Astrocyte of the spinal cord (primary cell): ENCODE measurements around the gene TCFL5.
"Not testable (repeated sequence)": the region's sequence is repeated elsewhere in the genome, so short reads cannot be mapped to it uniquely, and the experiment has no call there.

ENCODE experiments used
- DNase-seq: peaks from one replicate; pipeline ENCODE4 v3.0.0; 2011; ENCODE audit warnings: low read depth, low spot score
- H3K4me3 ChIP-seq: 2 replicates; pipeline ENCODE4 v1.5.1; 2011; ENCODE audit warnings: low read depth, mild to moderate bottlenecking, low read length, moderate library complexity
- CTCF ChIP-seq: IDR thresholded peaks from 2 replicates; pipeline ENCODE4 v1.5.1; 2012; ENCODE audit warnings: low read depth, mild to moderate bottlenecking, low read length, inconsistent platforms
- in situ Hi-C: cut with HindIII; loops from 2 replicates; pipeline ENCODE4 v1.10.0; 2017; ENCODE audit warnings: low sequenced_read_pairs

TCFL5 gene

DNA sequence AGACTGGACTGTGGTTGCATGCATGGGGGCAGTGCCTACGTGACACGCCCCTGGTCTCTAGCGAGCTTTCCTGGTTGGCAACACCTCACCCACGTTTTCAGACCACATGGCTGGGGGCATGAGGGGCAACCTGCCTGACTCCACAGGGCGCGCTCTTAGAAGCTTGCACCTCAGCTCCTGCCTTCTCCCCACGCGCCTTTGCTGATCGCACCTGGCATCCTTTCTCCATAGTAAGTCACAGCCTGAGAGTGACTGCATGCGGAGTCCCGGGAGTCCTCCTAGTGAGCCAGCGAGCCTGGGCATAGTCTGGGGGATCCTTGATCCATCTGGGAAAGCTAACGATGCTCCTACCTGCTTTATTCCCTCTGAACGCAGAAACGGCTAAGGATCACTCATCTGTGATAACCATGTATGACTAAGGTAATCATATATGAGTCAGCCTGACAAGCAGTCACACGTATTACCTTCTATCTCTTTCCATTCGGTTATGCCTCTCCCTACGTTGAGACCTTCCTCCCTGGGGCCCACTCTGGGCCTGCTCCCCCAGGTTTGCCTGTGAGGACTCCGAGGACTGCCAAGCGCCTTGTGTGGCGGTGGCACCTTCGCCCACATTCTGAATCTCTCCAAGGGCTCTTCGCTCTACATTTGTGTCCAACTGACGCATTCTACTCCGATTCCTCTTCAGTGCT lies 4.5 kb downstream of the TCFL5 start:
- no peak overlapping the region for H3K4me3 ChIP-seq
- in situ Hi-C loops, result no loop called here
- TF ChIP-seq CTCF, result no peak
- no peak for DNase-seq

DNA sequence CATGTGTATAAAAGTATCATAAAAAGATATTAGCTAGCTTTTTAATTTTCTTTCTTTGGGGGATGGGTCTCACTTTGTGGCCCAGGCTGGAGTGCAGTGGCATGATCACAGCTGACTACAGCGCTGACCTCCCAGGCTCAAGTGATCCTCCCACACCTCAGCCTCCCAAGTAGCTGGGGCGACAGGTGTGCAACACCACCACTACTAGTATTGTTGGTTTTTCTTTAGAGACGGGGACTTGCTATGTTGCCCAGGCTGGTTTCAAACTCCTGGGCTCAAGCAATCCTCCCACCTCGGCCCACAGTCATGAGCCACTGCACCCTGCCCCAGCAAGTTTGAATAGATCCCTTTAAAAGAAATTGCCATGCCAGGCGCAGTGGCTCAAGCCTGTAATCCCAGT lies 6.5 kb downstream of the TCFL5 start:
- in situ Hi-C loops, result no loop called here
- DNase-seq, result no peak
- no peak overlapping the region for H3K4me3 ChIP-seq
- no peak for TF ChIP-seq CTCF

GRCh38 chr20:62854121-62854520 lies 7.5 kb downstream of the TCFL5 start:
- in situ Hi-C loops, result no loop called here
- no peak for DNase-seq
- no peak overlapping the region for H3K4me3 ChIP-seq
- no peak for TF ChIP-seq CTCF

GRCh38 chr20:62853304-62853703 lies 8.3 kb downstream of the TCFL5 start:
- DNase-seq, in situ Hi-C loops, H3K4me3 ChIP-seq: not testable (repeated sequence)

DNA sequence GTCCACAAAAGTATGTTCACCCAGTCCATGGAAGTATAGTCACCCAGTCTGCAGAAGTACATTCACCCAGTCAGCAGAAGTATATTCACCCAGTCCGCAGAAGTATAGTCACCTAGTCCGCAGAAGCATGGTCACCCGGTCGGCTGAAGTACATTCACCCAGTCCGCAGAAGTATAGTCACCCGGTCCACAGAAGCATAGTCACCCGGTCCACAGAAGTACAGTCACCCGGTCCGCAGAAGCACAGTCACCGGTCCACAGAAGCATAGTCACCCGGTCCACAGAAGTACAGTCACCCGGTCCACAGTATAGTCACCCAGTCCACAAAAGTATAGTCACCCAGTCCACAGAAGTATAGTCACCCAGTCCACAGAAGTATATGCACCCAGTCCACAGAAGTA lies 8.8 kb downstream of the TCFL5 start:
- in situ Hi-C loops, result no loop called here
- DNase-seq, result no peak
- H3K4me3 ChIP-seq, result no peak overlapping the region
- no peak for TF ChIP-seq CTCF

- in situ Hi-C loops, result no loop called here
- no peak for TF ChIP-seq CTCF
- DNase-seq, result no peak
- no peak overlapping the region for H3K4me3 ChIP-seq
Measured at GRCh38 chr20:62852196-62852595, 9.4 kb downstream of the TCFL5 start.

DNA sequence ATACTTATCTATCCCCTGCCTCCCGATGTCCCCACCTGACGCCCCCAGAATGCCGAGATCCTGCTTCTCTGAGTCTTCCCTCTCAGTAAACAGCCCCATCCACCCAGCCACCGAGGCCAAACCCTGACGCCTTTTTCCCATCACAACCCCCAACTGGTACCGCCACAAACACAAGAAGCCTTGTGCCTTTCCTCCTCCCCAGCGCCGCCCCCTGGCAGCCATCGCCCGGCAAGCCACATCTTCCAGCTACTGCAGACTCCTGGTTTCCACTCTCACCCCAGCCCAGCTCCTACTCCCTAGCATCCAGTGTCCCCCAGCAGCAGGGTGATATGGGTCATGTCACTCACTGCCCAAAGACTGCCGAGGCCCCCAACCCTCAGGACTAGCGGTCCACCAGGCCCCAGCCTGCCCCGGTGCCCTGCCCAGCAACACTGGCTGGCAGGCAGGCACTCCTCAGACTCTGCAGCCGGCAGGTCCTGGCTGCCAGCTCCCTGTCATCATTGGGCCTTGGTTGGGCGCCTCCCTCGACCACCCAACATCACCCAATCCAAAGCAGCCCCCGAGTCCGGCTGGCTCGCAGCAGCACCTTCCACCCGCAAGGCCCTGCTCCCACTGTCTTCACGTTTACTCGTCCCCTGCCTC lies 11.2 kb downstream of the TCFL5 start:
- no peak for TF ChIP-seq CTCF
- H3K4me3 ChIP-seq, result no peak overlapping the region
- in situ Hi-C loops, result no loop called here
- no peak for DNase-seq
